GM18517 (cell line): Measurements from ENCODE around the gene NUDT2.
"Not testable (repeated sequence)": the region's sequence is repeated elsewhere in the genome, so short reads cannot be mapped to it uniquely, and the experiment has no call there.

Experiments used
- ATAC-seq: cut with Tn5 transposase; IDR thresholded peaks from one replicate; pipeline ENCODE4 v1.9.1; 2021; ENCODE audit warnings: mild to moderate bottlenecking, moderate library complexity; ENCODE audit not compliant: unreplicated experiment

NUDT2 gene

GRCh38 chr9:34334916-34335315 is 5.5 kb downstream of the NUDT2 start:
- ATAC-seq: no peak

GRCh38 chr9:34335376-34335775 is 6.0 kb downstream of the NUDT2 start:
- no peak for ATAC-seq

GRCh38 chr9:34337403-34337802 is 8.0 kb downstream of the NUDT2 start:
- no peak for ATAC-seq

DNA sequence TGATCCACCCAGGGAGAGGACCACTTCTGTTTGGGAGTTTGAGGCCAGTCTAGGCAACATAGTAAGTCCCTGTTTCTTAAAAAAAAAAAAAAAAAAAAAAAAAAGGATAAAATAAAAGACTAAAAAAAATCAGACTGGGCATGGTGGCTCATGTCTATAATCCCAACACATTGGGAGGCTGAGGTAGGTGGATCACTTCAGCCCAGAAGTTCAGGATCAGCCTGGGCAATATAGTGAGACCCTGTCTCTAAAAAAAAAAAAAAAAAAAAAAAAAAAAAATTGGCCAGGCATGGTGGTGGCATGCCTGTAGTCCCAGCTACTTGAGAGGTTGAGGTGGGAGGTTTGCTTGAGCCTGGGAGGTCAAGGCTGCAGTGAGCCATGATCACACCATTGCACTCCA is 8.7 kb downstream of the NUDT2 start:
- ATAC-seq: not testable (repeated sequence)

GRCh38 chr9:34338665-34339385 is 9.5 kb downstream of the NUDT2 start:
- no peak for ATAC-seq

GRCh38 chr9:34341659-34342295 is 12.4 kb downstream of the NUDT2 start:
- ATAC-seq: no peak

- no peak for ATAC-seq
Measured at GRCh38 chr9:34343090-34343489, 13.7 kb downstream of the NUDT2 start.

- ATAC-seq: no peak
Measured at GRCh38 chr9:34343605-34344004, 14.2 kb downstream of the NUDT2 start.

- no peak for ATAC-seq
Measured at GRCh38 chr9:34346873-34347799, 17.8 kb downstream of the NUDT2 start.

GRCh38 chr9:34347800-34348158 is 18.4 kb downstream of the NUDT2 start:
- no peak for ATAC-seq

DNA sequence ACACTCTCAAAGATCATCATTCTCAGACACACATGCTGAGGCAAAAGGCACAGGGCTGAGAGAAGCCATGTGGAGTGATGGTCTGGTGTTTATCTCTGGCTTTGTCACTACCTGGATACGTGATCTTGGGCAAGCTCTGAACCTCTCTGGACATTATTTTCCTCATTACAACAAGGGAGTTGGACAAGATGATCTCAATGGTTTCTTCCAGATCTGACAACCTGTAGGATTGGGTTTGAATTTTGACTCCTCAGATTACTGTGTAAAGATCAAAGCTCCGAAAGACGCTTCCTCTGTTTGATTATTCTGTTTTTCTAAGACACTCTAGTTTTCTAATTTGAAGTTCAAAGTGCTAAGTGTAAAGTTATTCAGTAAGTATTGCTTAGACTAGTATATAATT is 20.0 kb downstream of the NUDT2 start:
- no peak for ATAC-seq

DNA sequence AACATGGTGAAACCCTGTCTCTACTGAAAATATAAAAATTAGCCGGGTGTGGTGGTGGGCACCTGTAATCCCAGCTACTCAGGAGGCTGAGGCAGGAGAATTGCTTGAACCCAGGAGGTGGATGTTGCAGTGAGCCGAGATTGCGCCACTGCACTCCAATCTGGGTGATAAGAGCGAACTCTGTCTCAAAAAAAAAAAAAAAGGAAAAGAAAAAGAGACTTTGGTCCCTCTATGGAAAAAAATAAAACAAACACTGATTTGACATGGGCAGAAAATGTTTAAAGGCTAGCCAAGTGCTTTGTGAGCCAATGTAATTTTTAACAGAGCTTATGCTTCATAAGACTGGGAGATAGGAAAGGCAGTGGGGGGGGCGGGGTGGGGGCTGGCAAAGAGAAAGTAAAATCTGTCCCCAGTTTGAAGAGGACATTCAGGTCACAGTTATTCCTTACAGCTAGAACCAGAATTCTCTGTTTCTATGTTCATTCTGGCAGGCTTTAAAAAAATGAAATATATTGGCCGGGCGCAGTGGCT is 22.8 kb downstream of the NUDT2 start:
- not testable (repeated sequence) for ATAC-seq

- not testable (repeated sequence) for ATAC-seq
Measured at GRCh38 chr9:34352957-34353356, 23.6 kb downstream of the NUDT2 start.

GRCh38 chr9:34362614-34363214 is 33.3 kb downstream of the NUDT2 start:
- ATAC-seq: no peak

- no peak for ATAC-seq
Measured at GRCh38 chr9:34363619-34364351, 34.4 kb downstream of the NUDT2 start.

- no peak for ATAC-seq
Measured at GRCh38 chr9:34365282-34365681, 35.9 kb downstream of the NUDT2 start.

GRCh38 chr9:34366365-34366764 is 37.0 kb downstream of the NUDT2 start:
- ATAC-seq: no peak

DNA sequence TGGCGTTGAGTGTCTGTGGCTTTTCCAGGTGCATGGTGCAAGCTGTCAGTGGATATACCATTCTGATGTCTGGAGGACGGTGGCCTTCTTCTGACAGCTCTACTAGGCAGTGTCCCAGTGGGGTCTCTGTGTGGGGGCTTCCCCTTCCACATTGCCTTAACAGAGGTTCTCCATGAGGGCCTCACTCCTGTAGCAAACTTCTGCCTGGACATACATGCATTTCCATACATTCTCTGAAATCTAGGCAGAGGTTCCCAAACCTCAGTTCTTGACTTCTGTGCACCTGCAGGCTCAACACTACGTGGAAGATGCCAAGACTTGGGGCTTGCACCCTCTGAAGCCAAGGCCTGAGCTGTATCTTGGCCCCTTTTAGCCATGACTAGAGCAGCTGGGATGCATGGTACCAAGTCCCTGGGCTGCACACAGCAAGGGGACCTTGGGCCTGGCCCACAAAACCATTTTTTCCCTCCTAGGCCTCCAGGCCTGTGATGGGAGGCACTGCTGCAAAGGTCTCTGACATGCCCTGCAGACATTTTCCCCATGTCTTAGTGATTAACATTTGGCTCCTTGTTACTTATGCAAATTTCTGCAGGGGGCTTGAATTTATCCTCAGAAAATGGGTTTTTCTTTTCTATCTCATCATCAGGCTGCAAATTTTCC is 38.5 kb downstream of the NUDT2 start:
- ATAC-seq: not testable (repeated sequence)

- ATAC-seq: not testable (repeated sequence)
Measured at GRCh38 chr9:34368796-34369195, 39.4 kb downstream of the NUDT2 start.

GRCh38 chr9:34369636-34370035 is 40.3 kb downstream of the NUDT2 start:
- no peak for ATAC-seq
